ENCODE measurements around the gene AICDA. TPM values are rescaled to one million over a fixed set of nuclear protein-coding genes. Genes with fewer than 3 reads are reported as not detected.
"Not testable (repeated sequence)": the region's sequence is repeated elsewhere in the genome, so short reads cannot be mapped to it uniquely, and the experiment has no call there.

Gene AICDA
- total RNA-seq, 1 donor from 2014 or later, result not detected

- DNase-seq, result peak; percentile 66
Observed at GRCh38 chr12:8609061-8609570, 3.5 kb downstream of the AICDA start.

- no peak for DNase-seq
Observed at GRCh38 chr12:8606890-8607289, 5.8 kb downstream of the AICDA start.

GRCh38 chr12:8605057-8605456 is 7.6 kb downstream of the AICDA start:
- DNase-seq, result no peak

GRCh38 chr12:8603856-8604255 is 8.8 kb downstream of the AICDA start:
- DNase-seq, result no peak

GRCh38 chr12:8603286-8603685 is 9.4 kb downstream of the AICDA start:
- no peak for DNase-seq

GRCh38 chr12:8596561-8596960 is 16.1 kb downstream of the AICDA start:
- DNase-seq, result no peak

GRCh38 chr12:8594072-8594471 is 18.6 kb downstream of the AICDA start:
- DNase-seq, result no peak

- no peak for DNase-seq
Observed at GRCh38 chr12:8593246-8593645, 19.4 kb downstream of the AICDA start.

GRCh38 chr12:8590842-8591545 is 21.7 kb downstream of the AICDA start:
- no peak for DNase-seq

GRCh38 chr12:8589679-8590078 is 23.0 kb downstream of the AICDA start:
- no peak for DNase-seq

GRCh38 chr12:8584478-8584877 is 28.2 kb downstream of the AICDA start:
- DNase-seq, result not testable (repeated sequence)

- no peak for DNase-seq
Observed at GRCh38 chr12:8584004-8584403, 28.7 kb downstream of the AICDA start.

GRCh38 chr12:8581098-8581784 is 31.4 kb downstream of the AICDA start:
- DNase-seq, result no peak

GRCh38 chr12:8577879-8578278 is 34.8 kb downstream of the AICDA start:
- DNase-seq, result no peak

GRCh38 chr12:8572507-8572906 is 40.2 kb downstream of the AICDA start:
- no peak for DNase-seq

GRCh38 chr12:8566525-8566924 is 46.1 kb downstream of the AICDA start:
- peak; percentile 3 for DNase-seq

- not testable (repeated sequence) for DNase-seq
Observed at GRCh38 chr12:8566052-8566451, 46.6 kb downstream of the AICDA start.

GRCh38 chr12:8564656-8565055 is 48.0 kb downstream of the AICDA start:
- DNase-seq, result no peak

- no peak for DNase-seq
Observed at GRCh38 chr12:8563356-8563755, 49.3 kb downstream of the AICDA start.

- no peak for DNase-seq
Observed at GRCh38 chr12:8562310-8562709, 50.3 kb downstream of the AICDA start.

- DNase-seq, result no peak
Observed at GRCh38 chr12:8561011-8561410, 51.6 kb downstream of the AICDA start.

- no peak for DNase-seq
Observed at GRCh38 chr12:8559676-8560075, 53.0 kb downstream of the AICDA start.

GRCh38 chr12:8556531-8557097 is 56.0 kb downstream of the AICDA start:
- no peak for DNase-seq

Measured in dermis blood vessel endothelial cell (primary cell).